AG08395 (cell line): Measurements from ENCODE around the gene BRF1.
A peak's percentile ranks its signal among the peaks of the same experiment; 100 is the strongest.
"Not testable (repeated sequence)": the region's sequence is repeated elsewhere in the genome, so short reads cannot be mapped to it uniquely, and the experiment has no call there.

ENCODE experiments used
- DNase-seq: peaks from one replicate; pipeline ENCODE4 v3.0.0; 2012; ENCODE audit warnings: mixed read lengths, low spot score

Gene BRF1

DNA sequence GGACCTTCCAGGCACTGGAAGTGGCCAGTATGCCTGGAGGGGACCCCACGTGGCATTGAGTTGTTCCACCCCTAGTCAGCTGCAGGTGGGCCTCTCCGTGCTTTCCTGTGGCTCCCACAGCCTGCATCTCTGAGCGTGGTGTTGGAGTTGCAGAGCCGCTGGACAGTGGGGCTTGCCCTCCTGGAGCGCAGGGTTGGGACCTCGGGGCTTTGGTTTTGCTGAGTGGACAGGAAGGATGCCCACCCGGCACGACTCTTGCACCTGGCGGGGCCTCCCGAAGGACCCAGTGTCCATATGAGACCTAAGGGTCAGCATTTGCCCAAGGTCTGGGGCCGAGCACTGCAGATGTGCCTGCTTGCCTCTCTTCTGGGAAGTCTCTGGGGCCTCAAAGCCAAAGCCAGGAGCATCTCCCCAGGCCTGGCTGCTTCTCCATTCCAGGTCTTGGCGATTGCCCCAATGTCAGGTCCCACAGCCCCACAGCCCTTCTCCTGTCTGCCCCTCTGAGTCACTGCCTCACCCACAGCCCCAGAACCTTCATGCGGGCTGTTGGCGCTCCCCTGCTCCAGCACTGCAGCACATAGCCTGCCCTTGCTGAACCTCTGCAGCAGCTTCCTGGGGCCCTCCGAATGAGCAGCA, 15.3 kb upstream of the BRF1 start:
- DNase-seq, result no peak

DNA sequence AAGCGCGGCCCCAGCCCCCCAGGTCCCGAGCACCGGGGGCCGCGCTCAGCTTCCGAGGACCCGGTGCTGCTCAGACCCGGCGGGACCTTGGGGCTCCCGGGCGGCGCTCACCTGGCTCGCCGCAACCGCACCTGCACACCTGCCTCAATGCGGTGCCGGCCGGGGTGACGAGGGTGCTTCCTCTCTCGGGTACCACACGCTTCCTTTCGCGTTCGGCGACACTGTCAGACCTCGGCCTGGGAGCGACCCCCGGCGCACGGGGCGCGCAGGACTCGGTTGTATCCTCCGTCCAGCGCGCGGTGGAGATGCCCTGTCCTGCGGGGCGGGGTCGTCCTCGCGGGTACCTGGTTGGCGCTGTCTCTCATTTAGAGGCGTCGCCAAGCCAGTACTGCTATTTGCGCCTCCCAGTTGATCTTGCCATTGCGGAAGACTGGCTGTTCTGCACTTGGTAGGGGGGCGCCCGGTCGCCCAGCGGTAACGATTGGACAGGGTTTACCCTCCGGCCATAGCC, 14.5 kb upstream of the BRF1 start:
- DNase-seq, result no peak

DNA sequence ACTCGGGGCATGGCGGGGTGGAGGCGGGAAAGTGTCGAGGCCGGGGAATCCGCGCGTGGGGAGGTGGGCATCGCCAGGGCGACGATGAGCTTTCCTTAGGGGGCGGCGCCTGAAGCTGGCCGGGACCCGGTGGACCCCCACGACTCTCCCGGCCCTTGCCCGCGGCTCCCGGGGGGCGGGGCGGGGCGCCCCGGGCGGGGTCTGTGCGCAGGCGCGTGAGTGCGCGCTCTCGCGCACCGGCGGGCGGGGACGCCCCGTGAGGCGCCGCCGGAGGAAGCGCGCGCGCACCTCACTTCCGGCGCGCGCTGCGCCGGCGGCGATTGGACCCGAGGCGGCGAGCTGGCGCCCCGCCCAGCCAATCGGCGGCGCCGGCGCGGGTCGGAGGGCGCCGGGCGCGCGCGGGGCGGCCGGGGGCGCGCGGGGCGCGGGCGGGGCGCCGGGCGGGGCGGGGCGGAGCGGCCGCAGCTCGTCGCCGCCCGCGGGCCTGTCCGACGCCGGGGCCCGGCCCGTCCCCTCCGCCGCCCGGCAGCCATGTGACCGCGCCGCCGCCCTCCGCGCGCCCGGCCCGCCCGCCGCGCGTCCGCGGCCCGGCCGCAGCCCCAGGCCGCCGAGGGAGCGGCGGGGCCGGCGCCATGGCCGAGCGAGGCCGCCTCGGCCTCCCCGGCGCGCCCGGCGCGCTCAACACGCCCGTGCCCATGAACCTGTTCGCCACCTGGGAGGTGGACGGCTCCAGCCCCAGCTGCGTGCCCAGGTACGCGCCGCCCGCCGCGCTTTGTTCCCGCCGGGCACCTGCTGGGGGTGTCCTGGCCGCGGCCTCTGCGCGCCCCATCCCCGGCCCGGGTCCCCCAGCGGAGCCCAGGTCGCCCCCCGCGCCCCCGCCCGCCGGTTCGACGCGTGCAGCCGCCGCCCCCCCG, 13.7 kb upstream of the BRF1 start, which contains the start of gene PACS2:
Gene PACS2 (plus strand): TSS at position 462 of the 914 bp plus-strand sequence. CDS start 171 bp downstream, at position 633.
- DNase-seq, result peak; percentile 99

DNA sequence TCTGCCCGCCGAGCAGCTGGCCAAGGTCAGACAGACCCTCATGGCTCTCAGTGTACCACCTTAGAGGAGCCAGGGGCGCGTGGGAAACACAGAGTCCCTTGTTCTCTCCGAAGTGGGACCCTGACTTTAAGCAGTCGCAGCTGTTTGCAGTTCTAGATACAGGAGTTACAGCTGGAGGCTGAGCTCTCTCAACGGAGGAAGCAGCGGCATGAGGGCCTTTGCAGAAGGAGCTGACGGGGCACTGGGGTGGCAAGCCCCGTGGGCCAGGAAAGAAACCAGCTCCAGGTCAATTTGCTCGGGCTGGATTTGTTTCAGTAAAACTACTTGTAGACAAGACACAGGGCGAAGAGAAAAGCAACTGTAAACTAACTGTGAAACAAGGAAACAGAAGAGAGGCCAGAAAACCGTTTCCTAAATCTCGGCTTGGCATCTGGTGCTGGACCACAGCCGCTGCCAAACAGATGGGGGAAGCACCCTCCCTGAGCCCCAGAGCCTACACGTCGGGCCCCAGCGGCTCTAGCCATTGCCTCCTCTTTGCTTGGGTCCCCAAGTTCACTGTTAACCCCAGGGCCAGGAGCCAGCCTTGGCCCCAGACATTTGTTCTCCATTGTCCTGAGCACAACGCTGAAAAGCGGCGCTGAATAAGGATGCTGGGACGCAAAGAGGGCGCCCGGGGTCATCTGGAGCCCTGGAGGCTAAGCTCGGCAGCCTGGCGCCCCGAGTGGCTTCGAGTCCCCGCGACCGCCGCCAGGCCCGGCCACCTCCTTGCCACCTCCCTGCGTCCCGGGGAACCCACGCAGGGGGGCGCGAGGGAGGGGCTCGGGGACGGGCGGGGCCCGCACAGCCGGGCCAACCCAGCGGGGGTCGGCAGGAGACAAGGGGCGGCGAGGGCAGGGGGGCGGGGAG, 12.8 kb upstream of the BRF1 start:
- DNase-seq, result peak; percentile 25

DNA sequence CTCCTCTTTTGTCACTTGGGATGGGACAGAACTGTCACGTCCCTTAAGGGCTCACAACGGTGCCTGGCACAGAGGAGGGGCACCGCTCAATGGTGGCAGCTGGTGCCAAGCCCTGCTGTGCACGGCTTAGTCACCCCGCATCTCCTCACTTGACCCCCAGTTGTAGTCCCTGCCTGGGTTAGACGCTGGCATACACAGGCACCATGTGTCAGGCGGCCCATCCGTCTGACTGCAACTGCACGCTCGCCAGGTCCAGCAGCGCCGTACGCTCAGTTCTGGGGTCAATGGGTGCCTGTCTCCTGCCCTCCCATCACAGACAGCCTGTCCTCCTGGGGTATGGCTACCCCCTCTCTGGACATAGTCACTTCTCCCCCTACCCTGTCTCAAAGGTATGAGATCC, 12.2 kb upstream of the BRF1 start:
- no peak for DNase-seq

DNA sequence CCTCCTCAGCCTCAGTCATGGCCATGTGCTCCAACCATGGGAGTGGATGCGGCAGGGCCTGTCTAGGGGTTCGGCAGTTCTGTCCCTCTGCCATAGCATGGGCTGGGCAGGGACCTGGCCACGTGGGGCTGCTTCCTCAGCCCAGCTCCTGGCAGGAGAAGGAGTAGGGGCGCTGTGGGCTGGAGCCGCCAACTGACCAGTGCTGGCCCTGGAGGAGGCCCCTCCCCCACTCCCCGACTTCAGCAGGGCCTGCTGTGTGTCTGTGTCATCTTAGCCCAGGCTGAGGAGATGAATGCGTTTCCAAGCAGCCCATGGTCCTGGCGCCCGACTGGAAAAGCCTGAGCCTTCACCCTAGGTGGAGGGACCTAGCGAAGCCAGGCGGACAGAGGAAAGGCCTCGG, 11.0 kb upstream of the BRF1 start:
- no peak for DNase-seq

DNA sequence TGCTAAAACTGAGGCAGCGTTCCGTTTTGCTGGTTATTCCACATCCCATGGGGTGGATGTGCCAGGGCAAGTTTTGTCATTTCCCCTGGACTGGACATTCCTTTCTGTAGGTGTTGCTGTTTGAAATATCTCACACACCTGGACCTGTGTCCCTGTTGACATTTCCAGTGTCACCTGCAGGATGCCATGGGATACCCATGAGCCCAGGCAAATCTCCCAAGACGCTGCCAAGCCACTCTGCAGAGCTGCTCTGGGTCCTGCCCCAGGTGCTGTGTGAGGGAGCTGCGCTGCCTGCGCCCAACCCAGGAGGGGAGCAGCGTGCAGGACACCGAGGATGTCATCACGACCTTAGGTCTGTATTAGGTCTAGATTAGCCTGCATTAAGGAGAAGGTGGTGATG, 8.6 kb upstream of the BRF1 start:
- DNase-seq, result no peak

DNA sequence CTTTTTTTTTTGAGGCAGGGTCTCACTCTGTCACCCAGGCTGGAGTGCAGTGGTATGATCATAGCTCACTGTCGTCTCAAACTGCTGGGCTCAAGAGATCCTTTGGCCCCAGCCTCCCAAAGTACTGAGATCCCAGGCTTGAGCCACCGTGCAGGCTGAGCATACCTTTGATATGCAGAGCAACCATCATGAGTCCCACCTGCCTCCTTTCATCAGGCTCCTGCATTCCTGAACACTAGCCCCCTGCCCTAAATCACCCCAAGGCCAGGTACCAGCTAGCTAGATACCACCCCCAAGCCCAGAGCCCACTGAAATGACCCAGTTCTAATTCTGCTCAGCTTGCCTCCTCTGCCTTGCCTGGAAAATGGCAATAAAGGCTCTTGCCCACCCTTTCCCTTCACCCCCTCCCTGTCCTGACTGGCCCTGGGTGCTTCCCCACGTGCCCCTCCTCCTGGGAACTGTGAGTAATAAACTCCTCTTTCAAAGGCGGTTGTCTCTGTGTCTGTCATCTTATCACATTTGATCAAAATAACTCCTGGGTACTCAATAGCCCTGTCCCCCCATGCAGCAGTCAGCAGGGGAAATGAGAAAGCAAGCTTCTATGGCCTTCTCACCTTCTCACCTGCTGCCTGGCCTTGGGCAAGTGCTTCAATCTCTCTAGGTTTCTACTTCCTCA, 6.4 kb upstream of the BRF1 start:
- no peak for DNase-seq

DNA sequence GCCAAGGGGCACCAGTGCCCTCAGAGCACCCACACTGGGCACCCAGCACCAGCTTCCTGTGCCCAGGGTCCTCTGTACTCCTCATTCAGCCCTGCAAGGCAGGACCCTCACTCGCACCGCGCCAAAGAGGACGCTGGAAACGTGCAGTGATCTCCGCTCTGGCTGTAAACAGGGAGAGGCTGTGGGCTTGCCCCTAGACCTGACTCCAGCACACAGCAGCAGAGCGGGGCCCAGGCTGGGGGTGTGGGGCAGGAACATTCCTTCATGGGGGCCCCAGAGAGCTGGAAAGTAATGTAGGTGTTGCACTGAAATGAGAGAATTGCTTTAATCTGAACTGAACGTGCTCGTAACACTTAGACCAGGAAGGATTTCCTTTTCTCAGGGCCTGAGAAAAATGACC, 5.0 kb upstream of the BRF1 start:
- no peak for DNase-seq

DNA sequence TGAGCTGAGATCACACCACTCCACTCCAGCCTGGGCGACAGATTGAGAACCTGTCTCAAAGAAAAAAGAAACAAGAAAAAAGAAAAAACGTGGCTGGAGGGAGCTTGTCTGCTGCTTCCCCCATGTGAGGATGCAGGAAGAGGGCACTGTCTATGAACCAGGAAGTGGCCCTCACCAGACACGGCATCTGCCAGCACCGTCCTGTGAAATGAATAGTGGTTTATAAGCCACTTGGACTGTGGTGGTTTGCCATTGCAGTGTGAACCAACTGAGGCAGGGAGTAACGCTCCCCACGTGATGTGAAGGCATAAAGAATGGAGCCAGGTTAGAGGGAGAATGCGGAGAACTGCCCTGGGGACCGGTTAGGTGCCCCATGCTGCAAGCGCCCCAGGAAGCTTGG, 4.5 kb upstream of the BRF1 start:
- DNase-seq, result no peak

DNA sequence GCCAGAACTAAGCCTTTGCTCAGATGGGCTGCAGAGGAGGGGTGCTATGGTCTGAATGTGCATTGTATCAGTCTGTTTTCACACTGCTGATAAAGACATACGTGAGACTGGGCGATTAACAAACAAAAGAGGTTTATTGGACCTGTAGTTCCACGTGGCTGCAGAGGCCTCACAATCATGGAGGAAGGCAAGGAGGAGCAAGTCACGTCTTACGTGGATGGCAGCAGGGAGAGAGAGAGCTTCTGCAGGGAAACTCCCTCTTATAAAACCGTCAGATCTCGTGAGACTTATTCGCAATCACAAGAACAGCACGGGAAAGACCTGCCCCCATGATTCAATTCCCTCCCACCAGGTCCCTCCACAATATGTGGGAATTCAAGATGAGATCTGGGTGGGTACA, 3.8 kb upstream of the BRF1 start:
- DNase-seq, result no peak

DNA sequence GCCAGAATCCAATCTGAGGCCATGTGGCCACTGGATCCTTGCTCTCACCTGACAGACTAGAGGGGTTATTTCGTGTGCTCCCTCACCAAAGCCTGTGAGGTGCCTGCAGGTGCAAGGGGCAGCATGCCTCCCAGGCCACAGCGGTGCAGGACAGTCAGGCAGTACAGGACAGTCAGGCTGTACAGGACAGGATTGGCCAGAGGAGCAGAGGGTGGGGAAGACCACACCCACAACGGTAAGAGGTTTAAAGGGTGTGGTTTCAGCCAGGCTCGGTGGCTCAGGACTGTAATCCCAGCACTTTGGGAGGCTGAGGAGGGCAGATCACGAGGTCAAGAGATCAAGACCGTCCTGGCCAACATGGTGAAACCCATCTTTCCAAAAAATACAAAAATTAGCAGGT, 3.1 kb upstream of the BRF1 start:
- DNase-seq, result no peak

DNA sequence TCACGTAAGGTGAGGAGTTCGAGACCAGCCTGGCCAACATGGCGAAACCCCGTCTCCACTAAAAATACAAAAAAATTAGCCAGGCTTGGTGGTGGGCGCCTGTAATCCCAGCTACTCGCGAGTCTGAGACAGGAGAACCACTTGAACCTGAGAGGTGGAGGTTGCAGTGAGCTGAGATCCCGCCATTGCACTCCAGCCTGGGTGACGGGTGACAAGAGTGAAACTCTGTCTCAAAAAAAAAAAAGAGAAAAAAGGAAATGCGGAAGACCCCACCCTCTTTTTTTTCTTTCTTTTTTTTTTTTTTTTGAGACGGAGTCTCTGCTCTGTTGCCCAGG, 1.1 kb upstream of the BRF1 start:
- DNase-seq, result not testable (repeated sequence)

DNA sequence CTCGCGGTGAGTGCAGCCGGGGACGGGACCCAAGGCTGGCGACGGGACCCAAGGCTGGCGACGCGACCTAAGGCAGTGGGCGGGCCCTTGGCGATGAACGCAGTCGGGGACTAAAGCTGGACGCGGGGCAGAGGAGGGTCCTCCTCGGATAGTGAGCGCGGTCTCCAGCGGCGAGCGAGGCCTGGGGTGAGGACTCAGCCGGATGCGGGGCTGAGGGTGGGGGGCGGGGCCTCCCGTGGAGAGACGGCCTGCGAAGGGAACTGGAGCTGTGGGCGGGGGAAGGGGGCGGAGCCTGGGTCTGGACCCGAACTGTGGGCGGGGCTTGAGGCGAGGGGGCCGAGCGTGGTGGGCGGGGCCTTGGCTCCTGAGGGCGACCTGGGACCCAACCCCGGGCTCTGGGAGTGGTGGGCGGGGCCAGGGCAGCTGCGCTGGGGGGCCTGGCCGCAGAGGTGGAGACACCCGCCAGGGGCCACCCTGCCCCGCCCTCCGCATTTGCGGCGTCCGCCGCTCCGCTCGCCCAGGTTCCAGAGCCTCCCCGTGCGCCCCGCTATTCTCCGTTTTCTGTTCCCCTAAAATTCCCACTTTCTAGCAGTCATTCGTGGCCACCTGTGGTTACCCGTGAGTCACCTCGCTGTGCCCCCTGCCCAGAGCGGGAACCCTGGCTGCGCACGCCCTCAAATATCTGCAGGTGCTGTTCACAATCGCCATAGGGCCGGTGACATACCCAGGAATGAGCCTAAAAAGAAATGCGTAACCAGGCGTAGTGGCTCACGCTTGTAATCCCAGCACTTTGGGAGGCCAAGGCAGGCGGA, 508 bp upstream of the BRF1 start:
- DNase-seq, result peak; percentile 99

DNA sequence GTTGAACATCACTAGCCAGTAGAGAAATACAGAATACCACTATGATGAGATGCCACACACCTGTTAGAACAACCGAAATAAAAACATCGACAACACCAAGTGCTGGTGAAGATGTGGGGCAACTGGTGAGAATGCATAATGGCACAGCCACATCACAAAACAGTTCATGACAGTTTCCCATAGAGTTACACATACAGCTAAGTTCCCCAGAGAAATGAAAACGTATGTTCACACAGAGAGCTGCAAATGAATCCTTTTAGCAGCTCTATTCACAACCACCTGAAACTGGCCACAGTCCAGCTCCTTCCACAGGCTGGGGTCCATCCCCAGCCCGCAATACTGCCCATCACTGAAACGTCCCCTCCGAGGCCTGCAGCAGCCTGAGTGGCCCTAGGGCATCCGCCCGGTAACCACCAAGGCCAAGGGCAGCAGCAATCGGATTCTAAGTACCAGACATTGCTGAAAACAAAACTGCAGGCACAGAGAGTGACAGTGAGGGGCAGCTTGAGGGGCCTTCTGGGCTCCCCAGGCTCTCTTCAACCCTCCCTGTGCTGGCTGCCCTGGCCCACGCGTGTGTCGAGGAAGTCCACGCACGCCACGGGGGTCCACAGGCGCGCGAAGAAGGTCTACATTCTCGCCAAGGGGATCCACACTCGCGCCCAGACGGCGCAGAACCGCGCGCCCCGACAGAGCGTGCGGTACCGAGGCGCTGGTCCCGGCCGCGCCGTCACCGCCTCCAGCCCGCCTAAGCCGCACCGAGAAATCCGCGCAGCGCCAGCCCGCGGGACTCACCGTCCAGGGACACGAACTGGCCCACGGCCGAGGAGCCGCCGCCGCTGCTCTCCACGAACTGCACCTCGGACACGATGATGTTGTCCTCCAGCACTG, 903 bp downstream of the BRF1 start:
- DNase-seq, result no peak

DNA sequence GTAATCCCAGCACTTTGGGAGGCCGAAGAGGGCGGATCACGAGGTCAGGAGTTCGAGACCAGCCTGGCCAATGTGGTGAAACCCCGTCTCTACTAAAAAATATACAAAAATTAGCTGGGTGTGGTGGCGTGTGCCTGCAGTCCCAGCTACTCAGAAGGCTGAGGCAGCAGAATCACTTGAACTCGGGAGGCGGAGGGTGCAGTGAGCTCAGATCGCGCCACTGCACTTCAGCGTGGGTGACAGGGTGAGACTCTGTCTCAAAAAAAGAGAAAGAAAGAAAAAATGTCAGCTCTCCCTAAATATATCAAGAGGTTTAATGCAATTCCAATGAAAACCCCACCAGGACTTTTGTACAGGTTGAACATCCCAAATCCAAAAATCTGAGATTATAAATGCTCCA, 3.5 kb downstream of the BRF1 start:
- DNase-seq, result not testable (repeated sequence)

DNA sequence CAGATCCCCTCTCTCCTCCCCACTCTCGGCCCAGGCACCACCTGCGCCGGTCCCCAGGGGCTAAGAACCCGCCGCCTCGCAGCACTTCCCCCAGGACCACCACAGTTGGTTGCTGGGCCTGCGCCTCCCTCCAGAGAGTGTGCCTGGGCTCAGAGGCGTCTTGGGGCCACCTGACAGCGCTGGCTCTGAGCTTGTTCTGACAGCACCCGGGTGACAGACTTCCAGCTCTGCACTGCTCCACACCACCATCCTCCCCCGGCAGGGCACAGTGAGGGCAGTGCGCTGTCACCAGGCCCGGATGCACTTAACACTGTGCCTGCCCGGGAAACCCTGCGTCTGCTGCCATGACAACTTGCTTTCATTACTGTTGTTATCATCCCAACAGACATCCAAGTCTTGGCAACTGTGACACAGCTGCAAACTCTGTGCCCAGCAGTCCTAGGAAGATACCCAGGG, 6.6 kb downstream of the BRF1 start:
- peak; percentile 50 for DNase-seq

DNA sequence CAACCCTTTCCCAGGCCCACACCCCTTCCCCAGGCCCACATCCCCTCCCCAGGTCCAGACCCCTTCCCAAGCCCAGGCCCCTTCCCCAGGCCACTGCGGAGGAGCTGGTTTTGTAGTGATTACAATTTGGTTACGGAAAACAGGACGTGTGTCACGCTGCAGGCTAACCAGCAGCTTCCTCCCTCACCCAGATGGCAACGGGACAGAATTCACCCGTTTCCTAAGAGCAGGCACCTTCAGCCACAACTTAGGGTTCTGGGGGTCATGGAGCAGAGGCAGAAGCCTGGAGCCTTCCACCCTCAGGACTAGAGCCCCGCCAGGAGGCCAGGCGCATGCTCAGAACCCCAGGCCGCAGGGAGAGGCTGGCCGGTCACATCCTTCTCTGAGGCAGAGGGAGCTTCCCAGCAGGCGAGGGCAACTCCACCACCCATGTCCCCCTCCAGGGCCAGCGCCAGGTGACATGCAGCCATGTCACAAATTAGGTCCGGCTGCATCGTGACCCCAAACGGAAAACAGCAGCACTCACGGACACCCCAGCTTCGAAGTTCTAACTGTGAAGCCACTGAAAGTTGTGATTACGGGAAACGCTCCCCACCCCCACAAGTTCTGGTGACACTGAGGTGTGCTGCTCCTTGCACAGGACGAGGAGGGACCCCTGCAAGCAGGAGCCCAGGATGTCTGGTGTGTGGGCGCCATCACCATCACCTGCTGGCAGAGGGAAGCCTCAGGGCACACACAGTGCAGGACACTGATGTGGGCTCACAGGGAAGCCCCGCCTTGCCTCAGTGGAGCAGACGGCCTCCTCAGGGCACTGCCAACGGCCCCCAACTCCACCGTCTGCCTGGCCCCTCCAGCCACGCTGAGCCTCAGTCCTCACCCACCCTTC, 7.7 kb downstream of the BRF1 start:
- no peak for DNase-seq
